AG09309 (cell line): ENCODE data around the gene ATP8B1.
A peak's percentile ranks its signal among the peaks of the same experiment; 100 is the strongest.

Experiments used
- DNase-seq: peaks from one replicate; pipeline ENCODE4 v3.0.0-alpha.2; 2010; ENCODE audit warnings: low read depth
- H3K4me3 ChIP-seq: 2 replicates; pipeline ENCODE4 v1.5.1; 2011; ENCODE audit warnings: mild to moderate bottlenecking, low read depth, low read length, moderate library complexity; ENCODE audit not compliant: control insufficient read depth
- TF ChIP-seq, protein P1 (sequence below): IDR thresholded peaks from 2 replicates; pipeline ENCODE4 v1.5.1; 2011; ENCODE audit warnings: mild to moderate bottlenecking, low read depth, low read length, inconsistent platforms; ENCODE audit not compliant: insufficient read depth, control insufficient read depth; ENCODE audit errors: missing control alignments

Gene ATP8B1

DNA sequence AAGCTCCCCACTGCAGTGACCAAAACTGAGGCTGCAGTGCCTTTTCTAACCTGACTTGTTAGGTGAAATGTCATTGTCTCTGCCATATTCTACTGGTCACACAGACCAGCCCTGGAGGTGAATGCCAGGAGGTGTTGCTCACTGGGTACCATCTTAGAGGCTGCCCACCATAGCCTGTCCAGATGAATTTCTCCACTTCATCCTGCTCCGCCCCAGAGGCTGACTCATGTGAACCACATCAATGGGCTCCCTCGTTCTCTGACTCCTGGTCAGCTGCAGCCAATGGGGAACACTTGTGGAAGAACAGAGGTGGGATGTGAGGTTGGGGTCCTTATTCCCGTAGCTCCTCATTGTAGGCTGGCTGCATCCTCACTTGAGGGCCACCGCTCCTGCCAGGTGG lies 178.1 kb downstream of the ATP8B1 start:
- TF ChIP-seq, protein P1, sequence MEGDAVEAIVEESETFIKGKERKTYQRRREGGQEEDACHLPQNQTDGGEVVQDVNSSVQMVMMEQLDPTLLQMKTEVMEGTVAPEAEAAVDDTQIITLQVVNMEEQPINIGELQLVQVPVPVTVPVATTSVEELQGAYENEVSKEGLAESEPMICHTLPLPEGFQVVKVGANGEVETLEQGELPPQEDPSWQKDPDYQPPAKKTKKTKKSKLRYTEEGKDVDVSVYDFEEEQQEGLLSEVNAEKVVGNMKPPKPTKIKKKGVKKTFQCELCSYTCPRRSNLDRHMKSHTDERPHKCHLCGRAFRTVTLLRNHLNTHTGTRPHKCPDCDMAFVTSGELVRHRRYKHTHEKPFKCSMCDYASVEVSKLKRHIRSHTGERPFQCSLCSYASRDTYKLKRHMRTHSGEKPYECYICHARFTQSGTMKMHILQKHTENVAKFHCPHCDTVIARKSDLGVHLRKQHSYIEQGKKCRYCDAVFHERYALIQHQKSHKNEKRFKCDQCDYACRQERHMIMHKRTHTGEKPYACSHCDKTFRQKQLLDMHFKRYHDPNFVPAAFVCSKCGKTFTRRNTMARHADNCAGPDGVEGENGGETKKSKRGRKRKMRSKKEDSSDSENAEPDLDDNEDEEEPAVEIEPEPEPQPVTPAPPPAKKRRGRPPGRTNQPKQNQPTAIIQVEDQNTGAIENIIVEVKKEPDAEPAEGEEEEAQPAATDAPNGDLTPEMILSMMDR: no peak
- DNase-seq: no peak
- no peak overlapping the region for H3K4me3 ChIP-seq

DNA sequence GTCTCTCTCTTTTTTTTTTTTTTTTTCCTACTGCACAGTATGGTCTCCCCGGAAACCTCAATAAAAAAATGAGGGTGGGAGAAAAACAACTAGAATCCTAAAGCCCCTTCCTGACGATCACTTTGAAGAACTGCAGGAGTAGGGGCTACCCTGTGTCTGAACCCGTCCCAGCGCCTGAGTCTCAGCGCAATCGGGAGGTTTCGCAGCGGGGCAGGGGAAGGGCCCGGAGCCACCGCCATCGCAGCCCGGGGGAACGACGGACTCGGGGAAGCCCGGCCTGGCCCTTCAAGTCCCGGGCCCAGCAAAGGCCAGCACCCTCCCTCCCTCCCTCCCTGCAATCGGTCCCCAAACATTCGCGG lies 181.9 kb downstream of the ATP8B1 start:
- H3K4me3 ChIP-seq: peak overlapping the region; percentile 90
- DNase-seq: no peak

DNA sequence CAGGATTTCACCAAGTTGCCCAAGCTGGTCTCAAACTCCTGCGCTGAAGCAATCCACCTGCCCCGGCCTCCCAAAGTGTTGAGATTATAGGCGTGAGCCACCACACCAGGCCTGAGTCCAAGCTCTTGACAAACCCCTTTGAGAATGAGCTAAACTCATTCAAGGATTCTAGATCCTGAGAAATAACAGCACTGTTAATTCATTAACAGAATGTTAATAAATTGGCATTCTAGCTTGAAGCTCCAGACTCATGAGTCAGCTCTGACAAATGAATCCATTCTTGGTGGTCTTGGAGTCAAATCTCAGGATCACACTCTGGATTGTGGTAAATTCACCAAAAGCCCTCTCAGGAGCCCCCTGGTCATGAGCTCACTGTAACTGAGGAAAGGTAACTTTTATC lies 183.2 kb downstream of the ATP8B1 start:
- DNase-seq: no peak
- TF ChIP-seq, protein P1: no peak
- no peak overlapping the region for H3K4me3 ChIP-seq

More for the DNA sequence above, 181.9 kb downstream of the ATP8B1 start:
- TF ChIP-seq, protein P1: no peak

DNA sequence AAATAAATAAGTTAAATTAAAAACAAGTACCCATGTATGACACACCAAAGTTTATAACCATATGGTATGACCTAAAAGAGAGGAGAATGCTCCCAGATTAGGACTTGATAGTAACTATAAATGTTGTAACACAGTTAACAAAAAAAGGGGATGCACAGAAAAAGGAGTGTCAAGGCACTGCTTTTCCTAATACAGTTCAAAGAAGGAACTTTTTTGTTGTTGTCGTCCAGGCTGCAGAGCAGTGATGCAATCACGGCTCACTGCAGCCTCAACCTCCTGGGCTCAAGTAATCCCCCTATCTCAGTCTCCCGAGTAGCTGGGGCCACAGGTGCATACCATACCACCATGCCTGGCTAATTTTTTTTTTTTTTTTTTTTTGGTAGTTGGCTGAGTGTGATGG lies 184.2 kb downstream of the ATP8B1 start:
- TF ChIP-seq, protein P1: no peak
- H3K4me3 ChIP-seq: no peak overlapping the region
- no peak for DNase-seq

DNA sequence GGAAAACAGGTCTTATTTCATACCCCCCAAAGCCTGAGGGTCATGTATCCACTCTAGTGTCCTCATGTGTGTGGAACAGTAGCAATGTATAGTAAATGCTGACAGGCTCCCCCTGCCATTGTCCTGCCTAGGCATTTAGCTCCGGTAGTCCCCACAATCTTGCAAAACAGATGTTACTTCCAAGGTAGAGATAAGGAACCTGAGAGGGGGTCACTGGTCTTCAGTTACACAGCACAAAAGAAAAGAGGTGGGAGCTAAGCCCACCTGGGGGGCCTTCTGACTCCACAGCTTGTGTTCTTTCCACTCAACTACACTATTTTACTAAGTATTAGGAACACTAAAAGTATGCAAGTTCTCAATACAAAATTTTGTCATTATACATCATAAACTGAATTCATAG lies 199.2 kb downstream of the ATP8B1 start:
- TF ChIP-seq, protein P1: no peak
- H3K4me3 ChIP-seq: no peak overlapping the region
- no peak for DNase-seq
